Peyer's patch (tissue), 4 donors: ENCODE measurements around the gene TSPAN4. TPM values are rescaled to one million over a fixed set of nuclear protein-coding genes. Genes with fewer than 3 reads are reported as not detected.
A peak's percentile ranks its signal among the peaks of the same experiment; 100 is the strongest.

Source experiments
- DNase-seq, 3 donors: peaks; one replicate each; pipeline ENCODE4 v3.0.0-alpha.2; 2017 to 2019
- H3K27ac ChIP-seq, 4 donors: fragments of 200-600 bp; sonication (generic); one replicate each; pipeline ENCODE4 v1.5.1; 2016 to 2019
- H3K27me3 ChIP-seq, 2 donors: fragments of 200-600 bp; sonication (generic); one replicate each; pipeline ENCODE4 v1.5.1; 2019
- H3K36me3 ChIP-seq, 3 donors: fragments of 200-600 bp; sonication (generic); one replicate each; pipeline ENCODE4 v1.5.1; 2016 to 2019
- H3K4me1 ChIP-seq, 4 donors: fragments of 200-600 bp; sonication (generic); one replicate each; pipeline ENCODE4 v1.5.1; 2016 to 2019
- H3K4me3 ChIP-seq, 4 donors: fragments of 200-600 bp; sonication (generic); 1 replicate in 3 of 4; 2 replicates in 1 of 4; pipeline ENCODE4 v1.5.1; 2016 to 2019; ENCODE audit warnings: mild to moderate bottlenecking in 1 of 4
- H3K9me3 ChIP-seq, 4 donors: fragments of 200-600 bp; sonication (generic); one replicate each; pipeline ENCODE4 v1.5.1; 2016 to 2019; ENCODE audit warnings: mild to moderate bottlenecking in 1 of 4
- CTCF ChIP-seq, 6 experiments: fragments of 450-650 bp in 4 of 6; fragments of 200-600 bp in 2 of 6; sonication (generic) in 1 of 6; IDR thresholded peaks; one replicate each; pipeline ENCODE4 v1.5.1; 2017 to 2019; ENCODE audit warnings: antibody characterized with exemption in 6 of 6, mild to moderate bottlenecking in 3 of 6, moderate library complexity in 1 of 6
- POLR2A ChIP-seq, 2 donors: fragments of 450-650 bp; IDR thresholded peaks; one replicate each; pipeline ENCODE4 v1.5.1; 2017; ENCODE audit warnings: antibody characterized with exemption in 2 of 2, mild to moderate bottlenecking in 2 of 2, moderate library complexity in 2 of 2
- total RNA-seq, 4 donors: library from RNA; depleted of rRNA; stranded (reverse); fragments of >200 nt; gene quantifications; one replicate each; pipeline ENCODE4 v1.1.0, GENCODE V29; 2016

Gene TSPAN4
- total RNA-seq, 4 donors from 2014 or later = 20.0 to 52.1 (median 38.4) TPM

- no peak for DNase-seq
- peak overlapping the region in 1 of 4 donors; percentile 99 for H3K4me3 ChIP-seq
- TF ChIP-seq CTCF (IDR thresholded peaks at IDR 0.05) (no peak), POLR2A (IDR thresholded peaks at IDR 0.05) (no peak)
- peaks cover 0 to 14% (median 3%) of the 10 kb centered on the region in 4 donors for H3K4me1 ChIP-seq
- peaks cover 0 to 3% (median 0%) of the 10 kb centered on the region in 3 donors for H3K36me3 ChIP-seq
- H3K27ac ChIP-seq = no peak overlapping the region
- no peaks in the 10 kb centered on the region for H3K27me3 ChIP-seq
- H3K9me3 ChIP-seq = no peaks in the 10 kb centered on the region
Measured at GRCh38 chr11:909406-909805, 66.8 kb downstream of the TSPAN4 start.

- DNase-seq = no peak
- no peak for TF ChIP-seq CTCF (IDR thresholded peaks at IDR 0.05)
- Histone ChIP-seq H3K4me3 (peak overlapping the region; percentile 69 to 99 (median 90)), H3K9me3 (no peaks in the 10 kb centered on the region), H3K27ac (peak overlapping the region in 2 of 4 donors; percentile 89 to 95), H3K4me1 (peaks cover 0 to 14% (median 3%) of the 10 kb centered on the region in 4 donors), H3K27me3 (no peaks in the 10 kb centered on the region), H3K36me3 (no peaks in the 10 kb centered on the region)
Measured at GRCh38 chr11:910044-910588, 67.5 kb downstream of the TSPAN4 start.

GRCh38 chr11:910589-911030 is 68.0 kb downstream of the TSPAN4 start, which contains the start of gene CHID1:
CHID1 (minus strand) TSS chr11:910810; CDS start chr11:904816, 5,994 bp downstream.
- no peaks in the 10 kb centered on the region for H3K36me3 ChIP-seq
- no peaks in the 10 kb centered on the region for H3K27me3 ChIP-seq
- H3K27ac ChIP-seq = peak within 1 kb of the TSS; percentile 82 to 95 (median 90)
- peak; percentile 77 to 94 (median 93) for DNase-seq
- H3K4me3 ChIP-seq = peak within 1 kb of the TSS; percentile 69 to 99 (median 90)
- H3K9me3 ChIP-seq = no peaks in the 10 kb centered on the region
- TF ChIP-seq POLR2A (IDR thresholded peaks at IDR 0.05) = peak in 1 of 2 donors; percentile 43
- no peak for TF ChIP-seq CTCF (IDR thresholded peaks at IDR 0.05)
- H3K4me1 ChIP-seq = peaks cover 0 to 14% (median 3%) of the 10 kb centered on the region in 4 donors

GRCh38 chr11:911031-911889 is 68.6 kb downstream of the TSPAN4 start:
- Histone ChIP-seq H3K36me3 (no peaks in the 10 kb centered on the region), H3K4me1 (peaks cover 0 to 14% (median 3%) of the 10 kb centered on the region in 4 donors), H3K27ac (peak overlapping the region; percentile 82 to 95 (median 90)), H3K4me3 (peak overlapping the region; percentile 69 to 99 (median 90)), H3K9me3 (no peaks in the 10 kb centered on the region), H3K27me3 (no peaks in the 10 kb centered on the region)
- TF ChIP-seq POLR2A (IDR thresholded peaks at IDR 0.05) = no peak
- TF ChIP-seq CTCF (IDR thresholded peaks at IDR 0.05) = no peak
- peak in 2 of 3 donors; percentile 31 to 59 for DNase-seq

GRCh38 chr11:911890-912219 is 69.2 kb downstream of the TSPAN4 start:
- no peak for TF ChIP-seq POLR2A (IDR thresholded peaks at IDR 0.05)
- no peak for TF ChIP-seq CTCF (IDR thresholded peaks at IDR 0.05)

More at GRCh38 chr11:911890-912219, 69.2 kb downstream of the TSPAN4 start:
- Histone ChIP-seq H3K27ac (peak overlapping the region in 3 of 4 donors; percentile 82 to 95 (median 91)), H3K4me3 (peak overlapping the region in 2 of 4 donors; percentile 90 to 99), H3K36me3 (no peaks in the 10 kb centered on the region), H3K4me1 (peaks cover 0 to 14% (median 3%) of the 10 kb centered on the region in 4 donors), H3K27me3 (no peaks in the 10 kb centered on the region), H3K9me3 (no peaks in the 10 kb centered on the region)
- no peak for DNase-seq
